ENCODE results near the gene KTI12.
"Not testable (repeated sequence)": the region's sequence is repeated elsewhere in the genome, so short reads cannot be mapped to it uniquely, and the experiment has no call there.

KTI12 gene, protein sequence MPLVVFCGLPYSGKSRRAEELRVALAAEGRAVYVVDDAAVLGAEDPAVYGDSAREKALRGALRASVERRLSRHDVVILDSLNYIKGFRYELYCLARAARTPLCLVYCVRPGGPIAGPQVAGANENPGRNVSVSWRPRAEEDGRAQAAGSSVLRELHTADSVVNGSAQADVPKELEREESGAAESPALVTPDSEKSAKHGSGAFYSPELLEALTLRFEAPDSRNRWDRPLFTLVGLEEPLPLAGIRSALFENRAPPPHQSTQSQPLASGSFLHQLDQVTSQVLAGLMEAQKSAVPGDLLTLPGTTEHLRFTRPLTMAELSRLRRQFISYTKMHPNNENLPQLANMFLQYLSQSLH

DNA sequence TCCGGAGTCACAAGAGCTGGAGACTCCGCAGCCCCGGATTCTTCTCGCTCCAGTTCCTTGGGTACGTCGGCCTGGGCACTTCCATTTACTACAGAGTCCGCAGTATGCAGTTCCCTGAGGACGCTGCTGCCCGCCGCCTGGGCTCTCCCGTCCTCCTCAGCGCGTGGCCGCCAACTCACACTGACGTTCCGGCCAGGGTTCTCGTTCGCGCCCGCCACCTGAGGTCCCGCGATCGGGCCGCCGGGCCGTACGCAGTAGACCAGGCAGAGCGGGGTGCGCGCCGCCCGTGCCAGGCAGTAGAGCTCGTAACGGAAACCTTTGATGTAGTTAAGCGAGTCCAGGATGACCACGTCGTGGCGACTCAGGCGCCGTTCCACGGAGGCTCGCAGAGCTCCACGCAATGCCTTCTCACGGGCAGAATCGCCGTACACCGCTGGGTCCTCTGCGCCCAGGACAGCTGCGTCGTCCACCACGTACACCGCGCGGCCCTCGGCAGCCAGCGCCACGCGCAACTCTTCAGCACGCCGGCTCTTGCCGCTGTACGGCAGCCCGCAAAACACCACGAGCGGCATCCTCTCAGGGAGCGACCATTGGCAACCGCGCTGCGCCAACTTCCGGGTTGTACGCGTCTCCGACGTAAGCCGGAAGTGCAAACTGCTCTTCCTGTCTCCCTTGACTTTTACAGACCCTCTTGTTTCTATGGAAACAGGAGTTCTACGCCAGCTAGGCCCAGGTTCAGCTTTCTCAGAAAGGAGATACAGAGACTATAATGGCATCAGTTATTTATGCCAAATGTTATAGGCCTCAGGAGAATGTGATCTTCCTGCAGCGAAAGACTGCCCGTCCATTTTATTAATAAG, at the start of gene KTI12:
Gene KTI12 (minus strand): TSS at position 621 of the 860 bp plus-strand sequence. CDS start 49 bp downstream, at position 572.
- peak; percentile 84 for FAIRE-seq
- DNase-seq (ENCODE audit: extremely low spot score, insufficient read length, low read depth): peak; percentile 73

DNA sequence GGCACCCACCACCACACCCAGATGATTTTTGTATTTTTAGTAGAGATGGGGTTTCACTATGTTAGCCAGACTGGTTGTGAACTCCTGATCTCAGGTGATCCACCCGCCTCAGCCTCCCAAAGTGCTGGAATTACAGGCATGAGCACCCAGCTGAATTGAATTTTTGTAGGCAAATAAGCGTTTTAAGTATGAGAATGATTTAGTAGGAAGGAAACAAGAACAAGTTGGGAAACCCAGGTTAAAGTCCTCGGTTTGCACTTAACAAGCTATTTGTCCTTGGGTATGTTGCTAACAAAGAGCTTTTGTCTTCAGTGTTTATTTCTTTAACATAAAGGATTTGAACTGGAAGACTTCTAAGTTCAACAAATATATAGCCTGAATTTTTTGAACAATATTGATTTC, 46.4 kb upstream of the KTI12 start:
- no peak for FAIRE-seq
- DNase-seq (ENCODE audit: extremely low spot score, insufficient read length, low read depth): no peak

DNA sequence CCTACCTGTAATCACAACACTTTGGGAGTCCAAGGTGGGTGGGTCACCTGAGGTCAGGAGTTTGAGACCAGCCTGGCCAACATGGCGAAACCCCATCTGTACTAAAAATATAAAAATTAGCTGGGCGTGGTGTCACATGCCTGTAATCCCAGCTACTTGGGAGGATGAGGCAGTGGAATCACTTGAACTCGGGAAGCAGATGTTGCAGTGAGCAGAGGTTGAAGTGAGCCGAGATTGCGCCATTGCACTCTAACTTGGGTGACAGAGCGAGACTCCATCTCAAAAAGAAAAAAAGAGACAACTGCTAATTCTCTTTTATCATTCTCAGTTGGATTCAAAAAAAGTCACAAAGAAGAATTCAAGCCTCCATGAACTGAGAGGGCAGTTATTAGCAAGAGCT, 43.7 kb upstream of the KTI12 start:
- DNase-seq (ENCODE audit: extremely low spot score, insufficient read length, low read depth); FAIRE-seq: not testable (repeated sequence)

DNA sequence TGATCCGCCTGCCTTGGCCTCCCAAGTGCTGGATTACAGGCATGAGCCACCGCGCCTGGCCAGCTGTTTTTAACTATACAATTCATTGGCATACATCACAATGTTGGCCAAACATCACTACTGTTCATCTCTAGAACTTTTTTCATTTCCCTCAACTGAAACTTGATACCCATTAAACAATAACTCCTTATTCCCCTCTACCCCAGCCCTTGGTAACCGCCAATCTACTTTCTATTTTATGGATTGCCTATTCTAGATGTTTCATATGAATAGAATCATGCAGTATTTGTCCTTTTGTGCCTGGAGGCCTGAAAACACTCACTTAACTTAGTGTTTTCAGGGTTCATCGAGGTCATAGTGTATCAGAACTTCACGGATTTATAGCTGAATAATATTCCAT, 38.7 kb upstream of the KTI12 start:
- DNase-seq (ENCODE audit: extremely low spot score, insufficient read length, low read depth) (no peak), FAIRE-seq (no peak)

DNA sequence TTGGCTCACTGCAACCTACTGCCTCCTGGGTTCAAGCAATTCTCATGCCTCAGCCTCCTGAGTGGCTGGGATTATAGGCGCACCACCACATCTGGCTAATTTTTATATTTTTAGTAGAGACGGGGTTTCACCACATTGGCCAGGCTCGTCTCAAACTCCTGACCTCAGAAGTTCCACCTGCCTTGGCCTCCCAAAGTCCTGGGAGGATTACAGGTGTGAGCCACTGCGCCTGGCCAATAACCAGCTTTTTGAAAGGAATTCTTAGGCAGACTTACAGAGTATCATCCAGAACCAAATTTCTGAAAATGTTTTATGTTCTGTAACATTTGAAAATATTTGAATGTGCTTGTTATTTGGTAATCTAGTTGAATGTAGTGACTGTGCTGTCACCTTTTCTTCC, 37.1 kb upstream of the KTI12 start:
- DNase-seq (ENCODE audit: extremely low spot score, insufficient read length, low read depth) (no peak), FAIRE-seq (no peak)

DNA sequence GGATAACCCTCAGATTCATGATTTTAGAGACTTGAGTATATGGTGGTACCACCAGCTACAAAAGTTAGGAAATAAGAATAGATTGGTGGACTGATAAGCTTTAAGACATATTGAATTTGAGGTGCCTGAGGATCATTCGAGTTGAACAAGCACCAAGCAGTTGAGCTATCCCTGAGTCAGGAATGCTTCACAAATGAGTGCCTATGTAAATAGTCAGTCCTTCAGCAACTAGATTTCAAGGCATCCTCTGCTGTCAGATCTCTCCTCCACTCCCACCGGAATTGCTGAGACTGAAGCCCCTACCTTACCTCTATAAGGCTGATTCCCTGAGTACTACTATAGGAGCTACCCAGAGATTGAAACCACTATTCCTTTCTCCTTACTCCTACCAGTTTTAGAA, 29.6 kb upstream of the KTI12 start:
- DNase-seq (ENCODE audit: extremely low spot score, insufficient read length, low read depth): no peak
- FAIRE-seq: no peak

DNA sequence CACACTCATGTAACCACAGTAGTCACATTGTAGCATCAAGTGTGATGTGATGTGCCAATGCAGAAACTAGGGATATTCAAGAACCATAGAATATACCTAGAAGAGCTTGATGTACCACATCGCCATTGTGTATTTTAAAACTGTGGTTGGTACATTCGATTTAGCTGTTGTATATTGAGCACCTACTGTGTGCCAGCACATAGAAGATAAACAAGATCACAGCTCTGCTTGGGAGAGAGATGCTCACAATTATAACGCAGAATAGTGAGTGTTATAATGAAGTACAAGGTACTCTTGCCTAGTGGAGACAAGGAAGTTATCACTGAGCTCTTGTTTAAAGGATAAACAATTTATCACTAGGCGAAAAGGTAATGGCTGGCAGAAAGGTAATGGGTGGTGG, 27.2 kb upstream of the KTI12 start:
- DNase-seq (ENCODE audit: extremely low spot score, insufficient read length, low read depth) (no peak), FAIRE-seq (no peak)

DNA sequence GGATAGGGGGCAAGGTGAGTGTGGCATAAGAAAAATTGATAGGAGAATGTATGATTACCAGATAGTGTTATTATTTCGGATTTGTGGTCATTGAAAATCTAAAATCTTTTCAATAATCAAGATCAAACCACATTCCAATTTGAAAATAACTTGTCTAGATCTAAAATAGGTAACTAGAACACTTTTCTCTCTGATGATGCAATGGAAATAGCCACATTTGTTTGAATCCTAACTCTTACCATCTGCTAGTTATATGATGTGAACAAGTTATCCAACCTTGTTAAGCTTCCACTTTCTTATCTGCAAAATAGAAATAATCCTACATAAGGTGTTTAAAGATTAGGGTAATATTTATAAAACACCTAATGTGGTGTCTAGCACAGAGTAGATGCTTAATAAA, 26.3 kb upstream of the KTI12 start:
- no peak for DNase-seq (ENCODE audit: extremely low spot score, insufficient read length, low read depth)

DNA sequence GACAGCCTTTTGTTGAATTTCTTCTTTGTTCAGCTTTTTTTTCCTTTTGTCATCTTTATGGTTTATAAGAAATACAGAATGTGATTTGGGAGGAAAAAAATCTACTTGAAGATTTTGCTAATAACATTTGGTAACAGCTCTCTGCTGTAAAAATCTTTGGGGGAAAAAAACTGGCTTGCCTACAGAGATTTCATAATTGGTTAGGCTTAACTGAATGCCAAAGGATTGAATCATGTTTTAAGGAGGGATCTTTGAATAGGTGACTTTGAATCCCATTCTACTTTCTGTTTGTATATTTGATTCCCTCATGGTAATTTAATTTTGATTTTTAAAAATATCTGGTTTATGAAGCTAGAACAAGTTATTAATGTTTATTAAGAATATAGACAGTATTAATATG, 25.7 kb upstream of the KTI12 start:
- DNase-seq (ENCODE audit: extremely low spot score, insufficient read length, low read depth): no peak
- no peak for FAIRE-seq

More for the DNA sequence above, 26.3 kb upstream of the KTI12 start:
- FAIRE-seq: no peak

DNA sequence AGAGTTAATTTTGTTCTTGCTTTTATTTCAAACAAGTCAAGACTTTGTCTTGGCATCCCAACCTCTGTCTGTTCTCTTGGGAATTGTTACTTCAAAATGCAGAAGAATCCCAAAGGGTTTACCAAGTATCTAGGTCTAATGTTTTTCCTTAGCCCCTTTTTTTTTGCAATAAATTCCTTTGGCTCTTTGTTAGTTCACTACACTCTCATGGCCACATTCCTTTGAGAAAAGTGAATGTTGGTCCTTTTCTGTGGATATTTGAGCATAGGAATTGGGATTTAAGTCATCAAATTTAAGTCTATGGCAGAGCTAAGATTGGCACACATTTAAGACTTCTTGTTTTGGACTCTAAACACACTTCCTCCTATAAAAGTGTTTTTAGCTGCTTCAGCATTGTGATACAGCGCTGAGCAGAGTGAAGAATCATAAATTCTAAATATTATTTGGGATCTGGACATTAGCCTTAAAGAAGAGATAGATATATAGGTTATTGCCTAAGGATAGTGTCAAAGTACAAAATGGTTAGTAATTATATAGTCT, 24.3 kb upstream of the KTI12 start:
- no peak for FAIRE-seq

DNA sequence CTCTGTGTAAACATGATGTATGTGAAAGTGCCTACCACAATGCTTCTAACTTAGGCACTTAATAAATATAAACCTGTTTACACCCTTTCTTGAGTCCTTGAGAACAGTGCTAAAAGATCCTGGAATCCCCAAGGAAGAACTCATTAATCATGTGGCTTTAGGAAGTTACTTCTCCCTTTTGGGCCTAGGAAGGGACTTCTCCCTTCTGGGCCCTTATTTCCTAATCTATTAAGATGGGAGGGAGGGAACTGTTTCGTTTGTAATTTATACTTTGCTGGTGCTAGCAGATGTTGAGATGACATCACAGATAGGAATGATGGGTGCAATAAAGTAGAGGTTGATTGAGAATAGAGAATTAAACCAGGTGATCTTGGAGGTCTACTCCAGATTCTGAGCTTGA, 23.6 kb upstream of the KTI12 start:
- DNase-seq (ENCODE audit: extremely low spot score, insufficient read length, low read depth) (no peak), FAIRE-seq (no peak)

More for the DNA sequence above, 24.3 kb upstream of the KTI12 start:
- no peak for DNase-seq (ENCODE audit: extremely low spot score, insufficient read length, low read depth)

DNA sequence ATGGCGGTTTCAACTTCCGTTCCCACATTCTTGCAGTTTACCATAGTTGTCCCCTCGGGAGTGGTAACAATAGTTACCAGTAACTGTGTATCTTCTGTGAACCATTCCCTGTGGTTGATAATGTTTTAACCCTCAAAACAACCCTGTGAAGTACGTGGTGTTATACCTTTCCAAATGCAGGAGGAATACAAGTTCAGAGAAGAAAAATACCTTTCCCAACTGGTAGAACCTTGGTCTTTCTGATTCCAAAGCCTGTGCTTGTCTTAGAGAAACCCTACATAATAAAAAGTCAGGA, 23.3 kb upstream of the KTI12 start:
- peak; percentile 87 for FAIRE-seq
- DNase-seq (ENCODE audit: extremely low spot score, insufficient read length, low read depth): peak; percentile 30

DNA sequence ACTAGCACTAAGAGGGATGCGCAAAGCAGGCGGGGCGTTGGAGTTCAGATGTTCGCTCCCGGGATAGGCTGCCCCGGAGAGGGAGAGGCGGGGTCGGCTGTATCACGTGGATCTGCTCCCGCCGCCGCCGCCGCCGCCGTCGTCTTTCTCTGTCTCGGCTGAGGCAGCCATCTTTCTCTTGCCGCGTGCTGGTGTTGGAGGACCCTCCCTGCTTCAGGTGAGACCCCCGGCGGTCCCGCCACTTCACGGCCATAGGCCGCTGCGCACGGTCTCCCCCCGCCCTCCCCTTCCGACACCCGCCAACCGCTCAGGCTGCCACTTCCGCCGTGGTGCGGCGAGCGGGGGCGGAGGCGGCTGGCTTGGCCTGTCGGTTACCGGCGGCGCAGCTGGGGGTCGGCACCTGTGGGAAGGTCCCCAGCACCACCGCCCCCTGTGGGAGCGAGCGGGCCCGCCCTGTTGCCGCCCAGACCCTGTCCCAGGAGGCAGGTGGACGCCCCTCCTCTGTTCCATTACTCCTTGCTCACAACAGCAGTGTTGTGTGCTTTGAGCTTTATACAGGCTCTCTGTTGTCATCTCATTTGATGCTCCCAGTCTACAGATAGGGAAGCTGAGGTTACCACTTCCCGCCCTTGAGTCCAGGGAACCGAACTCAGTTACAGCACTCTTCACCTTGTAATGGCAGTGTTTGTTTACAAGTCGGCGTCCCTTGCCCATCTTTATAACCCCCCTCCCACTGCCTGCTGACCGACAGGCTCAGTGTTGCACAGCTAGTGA, 22.7 kb upstream of the KTI12 start, which contains the start of gene BTF3L4:
Gene BTF3L4 (plus strand): TSS at position 133 of the 774 bp plus-strand sequence. CDS start 3,553 bp downstream, outside the sequence.
- FAIRE-seq: peak; percentile 94

DNA sequence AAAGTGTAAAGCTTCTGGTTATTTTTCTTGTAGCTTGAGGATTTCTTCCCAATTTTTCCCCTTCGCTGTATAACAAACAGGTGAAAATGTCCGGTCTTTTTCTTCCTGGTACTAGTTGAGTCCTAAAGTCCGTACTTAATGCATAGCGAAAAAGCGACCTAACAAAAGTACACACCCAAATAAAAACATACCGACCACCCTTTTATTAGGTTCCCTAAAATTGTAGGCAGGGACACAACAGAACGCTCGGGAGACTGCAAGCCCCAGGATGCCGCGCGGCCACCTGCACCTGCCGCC, 22.2 kb upstream of the KTI12 start:
- no peak for DNase-seq (ENCODE audit: extremely low spot score, insufficient read length, low read depth)
- FAIRE-seq: no peak

More for the DNA sequence above, 22.7 kb upstream of the KTI12 start, which contains the start of gene BTF3L4:
- DNase-seq (ENCODE audit: extremely low spot score, insufficient read length, low read depth): peak; percentile 78

DNA sequence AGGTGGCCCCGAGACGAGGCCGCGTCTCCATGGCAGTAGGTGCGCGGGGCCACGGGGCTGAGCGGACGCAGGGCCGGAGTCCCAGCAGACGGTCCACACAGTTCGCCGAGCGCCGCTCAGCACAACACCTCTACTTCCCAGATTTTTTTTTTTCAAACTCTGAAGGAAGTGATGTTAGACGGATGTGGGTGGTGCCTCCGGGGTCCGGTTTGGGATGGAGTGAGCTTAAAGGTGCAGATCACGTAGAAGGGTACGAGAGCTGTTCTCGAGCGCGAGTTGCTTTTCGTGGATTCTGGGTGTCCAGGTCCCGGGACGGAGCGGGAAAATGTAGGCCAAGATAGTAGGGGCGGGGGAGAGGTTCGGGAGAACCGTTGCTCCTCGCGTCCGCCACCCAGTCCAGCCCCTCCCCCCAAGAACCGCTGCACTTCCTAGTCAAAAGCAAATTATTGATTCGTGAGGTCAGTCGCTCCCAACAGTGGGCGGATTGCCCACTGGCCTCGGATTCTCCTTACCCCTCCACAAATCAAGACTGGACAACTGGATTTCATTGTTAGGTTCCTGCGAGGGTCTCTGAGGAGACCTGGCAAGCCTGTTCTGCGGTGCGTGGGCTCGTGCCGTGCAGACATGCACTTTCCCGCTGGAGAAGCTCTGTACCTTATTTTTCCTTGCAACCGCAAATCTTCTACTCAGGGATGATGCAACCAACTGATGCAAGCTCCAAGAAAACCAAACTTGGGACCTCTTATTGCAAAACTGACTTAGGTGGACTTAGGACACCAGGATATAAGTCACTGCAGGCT, 21.7 kb upstream of the KTI12 start, which contains the start of gene TXNDC12:
Gene TXNDC12 (minus strand): TSS at position 126 of the 800 bp plus-strand sequence. CDS start 95 bp downstream, at position 31.
- FAIRE-seq: peak; percentile 89
- peak; percentile 53 for DNase-seq (ENCODE audit: extremely low spot score, insufficient read length, low read depth)

DNA sequence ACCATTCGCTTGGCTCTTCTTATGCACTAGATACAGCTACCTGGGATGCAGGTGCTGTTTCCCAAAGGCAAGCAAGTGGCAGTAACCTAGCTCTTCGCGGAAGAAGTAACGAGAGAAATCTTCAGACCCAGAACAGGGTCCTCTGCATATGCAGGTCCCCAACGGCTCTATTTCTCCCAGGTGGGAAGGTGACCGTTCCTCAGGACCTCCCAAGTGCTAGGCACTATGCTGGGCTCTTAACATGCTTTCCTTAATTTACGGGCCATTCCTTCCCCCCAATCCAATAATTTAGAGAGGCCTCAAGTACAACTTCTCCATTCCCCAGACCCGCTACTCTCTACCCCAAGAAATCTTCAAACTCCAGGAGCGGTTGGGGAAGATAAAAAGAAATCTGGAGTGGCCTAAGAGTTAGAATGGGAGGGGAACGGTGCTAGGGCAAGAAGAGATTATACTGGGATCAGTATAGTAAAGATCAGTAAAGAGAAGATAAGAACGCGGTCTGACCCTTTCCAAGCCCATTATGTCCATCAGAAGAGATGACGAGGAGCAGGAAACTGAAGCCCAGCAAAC, 21.0 kb upstream of the KTI12 start:
- FAIRE-seq (no peak), DNase-seq (ENCODE audit: extremely low spot score, insufficient read length, low read depth) (no peak)

DNA sequence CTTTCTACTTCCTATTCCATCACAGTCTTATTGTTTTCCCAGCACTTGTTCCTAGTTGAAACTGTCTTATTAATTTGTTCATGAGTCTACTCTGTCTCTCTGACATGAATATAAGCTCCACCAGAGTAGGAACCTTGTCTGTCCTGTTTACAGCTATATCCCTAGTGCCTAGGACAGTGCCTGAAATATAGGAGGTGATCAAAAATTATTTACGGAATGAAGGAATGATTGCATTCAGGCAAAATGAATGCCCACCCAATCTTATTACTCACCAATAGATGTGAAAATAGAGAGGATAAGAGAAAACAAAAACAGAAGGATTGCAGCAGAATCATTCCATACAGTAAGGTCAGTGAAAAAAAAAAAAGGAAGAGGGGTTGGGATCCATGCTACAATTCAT, 20.3 kb upstream of the KTI12 start:
- DNase-seq (ENCODE audit: extremely low spot score, insufficient read length, low read depth) (no peak), FAIRE-seq (no peak)

DNA sequence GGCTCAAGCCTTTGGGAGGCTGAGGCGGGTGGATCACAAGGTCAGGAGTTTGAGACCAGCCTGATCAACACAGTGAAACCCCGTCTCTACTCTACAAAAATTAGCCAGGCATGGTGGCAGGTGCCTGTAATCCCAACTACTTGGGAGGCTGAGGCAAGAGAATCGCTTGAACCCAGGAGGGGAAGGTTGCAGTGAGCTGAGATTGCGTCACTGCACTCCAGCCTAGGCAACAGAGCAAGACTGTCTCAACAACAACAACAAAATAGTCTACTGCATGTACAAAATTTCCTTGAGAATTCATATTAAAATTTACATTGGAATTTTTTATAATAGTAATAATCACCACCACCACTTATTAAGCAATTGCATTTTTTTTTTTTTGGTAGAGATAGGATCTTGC, 15.7 kb upstream of the KTI12 start:
- not testable (repeated sequence) for FAIRE-seq; DNase-seq (ENCODE audit: extremely low spot score, insufficient read length, low read depth)

DNA sequence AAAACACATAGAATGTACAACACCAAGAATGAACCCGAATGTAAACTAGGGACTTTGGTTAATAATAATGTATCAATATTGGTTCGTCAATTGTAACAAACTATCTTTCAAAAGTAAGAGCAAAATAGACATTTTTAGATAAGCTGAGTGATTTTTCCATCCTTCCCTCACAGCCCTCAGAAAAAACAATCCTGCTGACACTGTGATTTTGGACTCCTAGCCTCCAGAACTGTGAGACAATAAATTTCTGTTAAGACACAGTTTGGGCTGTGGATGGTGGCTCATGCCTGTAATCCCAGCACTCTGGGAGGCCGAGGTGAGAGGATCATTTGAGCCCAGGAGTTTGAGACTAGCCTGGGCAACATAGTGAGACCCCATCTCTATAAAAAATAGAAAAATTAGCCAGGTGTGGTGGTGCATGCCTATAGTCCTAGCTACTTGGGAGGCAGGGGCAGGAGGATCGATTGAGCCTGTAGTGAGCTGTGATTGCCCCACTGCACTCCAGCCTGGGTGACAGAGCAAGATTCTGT, 12.1 kb upstream of the KTI12 start:
- not testable (repeated sequence) for DNase-seq (ENCODE audit: extremely low spot score, insufficient read length, low read depth); FAIRE-seq
